HS-27A (cell line): Measurements from ENCODE around the gene WDR93.

Experiments used
- DNase-seq: peaks from one replicate; pipeline ENCODE4 v3.0.0-alpha.2; 2012; ENCODE audit warnings: low read depth, missing footprints

Gene WDR93

GRCh38 chr15:89690276-89691218, at the start of gene WDR93, which contains the start of gene PEX11A:
Gene WDR93 (plus strand): TSS chr15:89690811. CDS start chr15:89701747, 10,936 bp downstream.
Gene PEX11A (minus strand): TSS chr15:89690754. CDS start chr15:89690632, 122 bp downstream.
- DNase-seq: peak; percentile 27

GRCh38 chr15:89641053-89641452, 49.6 kb upstream of the WDR93 start:
- DNase-seq: no peak

- no peak for DNase-seq
Measured at GRCh38 chr15:89642106-89642505, 48.5 kb upstream of the WDR93 start.

DNA sequence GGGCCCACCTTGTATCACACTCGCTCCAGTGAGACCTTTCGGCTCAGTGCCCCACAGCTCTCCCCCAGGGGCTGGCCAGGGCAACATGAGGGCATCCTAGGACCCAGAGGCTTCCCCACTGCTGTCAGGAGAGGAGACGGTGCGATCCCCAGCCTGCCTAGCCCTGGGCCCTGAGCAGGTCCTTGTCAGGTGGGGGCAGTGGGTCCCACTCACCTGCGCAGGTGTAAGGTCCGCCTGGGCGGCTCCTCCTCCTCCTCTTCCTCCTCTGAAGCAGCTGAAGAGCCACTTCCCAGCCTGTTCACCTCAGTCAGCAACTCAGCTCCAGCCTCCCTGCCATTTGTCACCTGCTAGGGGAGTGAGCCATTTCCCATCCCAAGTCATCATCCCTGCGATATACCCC, 44.9 kb upstream of the WDR93 start:
- no peak for DNase-seq

DNA sequence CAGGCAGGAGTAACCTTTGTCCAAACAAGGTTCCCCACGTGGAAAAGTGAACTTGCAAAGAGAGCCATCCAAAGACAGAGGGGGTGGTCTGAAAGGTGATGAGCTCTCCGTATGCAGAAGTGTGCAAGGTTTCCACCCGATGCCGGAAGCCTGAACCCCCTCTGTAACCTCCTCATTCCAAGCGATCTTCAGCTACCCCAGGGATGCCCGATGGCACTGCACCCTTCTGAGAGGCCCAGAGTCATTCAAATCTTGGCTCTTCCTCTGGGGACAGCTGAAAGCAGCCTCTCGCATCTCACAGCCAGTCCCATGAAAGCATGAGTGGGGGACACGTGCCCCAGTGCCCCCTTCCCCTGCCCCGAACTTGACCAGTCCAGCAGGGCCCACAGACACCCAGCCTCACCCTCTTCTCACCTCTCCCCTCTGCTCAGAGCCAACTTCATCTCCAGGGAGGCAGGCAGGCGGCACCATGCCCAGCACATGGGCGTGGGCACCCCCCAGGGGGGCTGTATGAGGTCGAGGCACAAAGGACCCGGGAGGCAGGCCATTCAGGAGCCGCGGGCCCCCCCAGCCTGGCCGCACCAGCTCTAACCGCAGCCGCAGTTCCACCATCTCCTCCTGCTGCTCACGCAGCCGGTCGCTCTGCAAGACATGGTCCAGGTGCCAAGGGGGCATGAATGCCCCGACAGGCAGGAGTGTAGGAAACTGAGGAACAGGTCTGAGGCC, 44.0 kb upstream of the WDR93 start:
- no peak for DNase-seq

GRCh38 chr15:89647191-89647851, 43.3 kb upstream of the WDR93 start:
- DNase-seq: no peak

GRCh38 chr15:89648106-89649012, 42.3 kb upstream of the WDR93 start:
- no peak for DNase-seq

- DNase-seq: no peak
Measured at GRCh38 chr15:89649013-89649625, 41.5 kb upstream of the WDR93 start.

GRCh38 chr15:89649716-89650115, 40.9 kb upstream of the WDR93 start:
- no peak for DNase-seq

DNA sequence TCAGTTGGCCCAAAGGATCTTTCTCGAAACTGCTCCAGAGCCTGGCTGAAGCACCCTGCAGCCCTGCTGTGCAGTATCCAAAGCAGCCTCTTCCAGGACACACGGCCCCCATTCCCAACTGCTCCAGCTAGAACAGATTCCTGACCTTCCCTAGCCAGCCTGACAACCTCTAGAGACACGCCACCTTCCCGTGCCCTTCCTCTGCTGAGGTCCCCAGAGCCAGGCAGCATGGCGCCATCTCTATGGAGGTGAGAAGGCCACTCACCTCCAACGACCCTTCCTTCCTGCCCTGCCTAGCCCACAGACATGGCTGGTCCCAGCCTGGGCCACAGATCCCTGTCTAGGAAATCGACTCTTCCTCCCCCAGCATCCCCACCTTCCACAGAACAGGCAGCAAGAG, 38.5 kb upstream of the WDR93 start:
- DNase-seq: no peak

DNA sequence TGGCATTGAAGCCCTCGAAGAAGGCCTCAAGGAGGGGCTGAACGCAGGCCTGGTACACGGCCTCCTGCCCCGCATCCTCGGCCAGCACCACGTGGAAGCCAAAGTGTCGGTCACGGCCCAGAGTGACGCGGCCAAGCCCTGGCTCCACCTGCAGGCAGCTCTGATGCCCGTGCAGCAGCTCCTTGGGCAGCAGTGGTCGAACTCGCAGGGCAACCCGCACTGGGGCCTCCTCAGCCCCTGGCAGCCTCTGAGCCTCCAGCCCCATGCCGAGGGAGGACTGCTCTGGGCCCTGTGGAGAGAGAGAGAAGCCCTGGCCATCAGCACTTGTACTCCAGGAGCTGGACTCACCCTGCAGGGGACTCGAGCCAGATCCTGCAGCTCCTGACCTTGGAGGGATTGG, 37.9 kb upstream of the WDR93 start:
- DNase-seq: no peak

DNA sequence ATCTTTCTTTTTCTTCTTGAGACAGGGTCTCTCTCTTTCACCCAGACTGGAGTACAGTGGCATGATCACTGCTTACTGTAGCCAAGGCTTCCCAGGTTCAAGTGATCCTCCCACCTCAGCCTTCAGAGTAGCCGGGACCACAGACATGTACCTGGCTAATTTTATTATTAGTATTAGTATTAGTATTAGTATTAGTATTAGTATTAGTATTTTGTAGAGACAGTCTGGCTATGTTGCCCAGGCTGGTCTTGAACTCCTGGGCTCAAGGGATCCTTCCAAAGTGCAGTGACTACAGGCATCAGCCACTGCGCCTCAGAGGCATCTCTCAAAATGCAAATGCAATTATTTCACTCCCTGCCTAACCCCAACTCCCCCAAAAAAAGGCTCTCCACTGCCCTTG, 37.0 kb upstream of the WDR93 start:
- no peak for DNase-seq

DNA sequence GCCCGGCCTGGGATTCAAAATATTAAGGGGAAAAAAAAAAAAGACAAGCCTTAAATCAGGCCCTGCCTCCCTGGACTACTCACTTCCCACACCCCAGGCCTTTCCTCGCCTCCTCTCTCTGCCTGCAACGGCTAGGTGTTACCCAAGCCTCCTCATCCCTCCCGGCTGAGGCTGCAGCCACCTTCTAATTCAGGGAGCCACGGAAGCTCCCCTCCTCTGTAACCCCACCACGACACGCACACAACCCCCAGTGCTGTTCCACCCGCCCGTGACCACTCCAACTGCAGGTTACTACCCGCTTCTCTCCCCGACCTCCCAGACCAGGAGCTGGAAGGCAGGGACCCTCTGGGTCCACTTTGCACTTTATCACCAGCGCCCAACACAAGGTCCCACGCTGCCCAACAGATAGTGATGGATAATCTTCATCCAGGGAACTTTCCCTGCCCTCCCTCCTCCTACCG, 36.3 kb upstream of the WDR93 start:
- no peak for DNase-seq

DNA sequence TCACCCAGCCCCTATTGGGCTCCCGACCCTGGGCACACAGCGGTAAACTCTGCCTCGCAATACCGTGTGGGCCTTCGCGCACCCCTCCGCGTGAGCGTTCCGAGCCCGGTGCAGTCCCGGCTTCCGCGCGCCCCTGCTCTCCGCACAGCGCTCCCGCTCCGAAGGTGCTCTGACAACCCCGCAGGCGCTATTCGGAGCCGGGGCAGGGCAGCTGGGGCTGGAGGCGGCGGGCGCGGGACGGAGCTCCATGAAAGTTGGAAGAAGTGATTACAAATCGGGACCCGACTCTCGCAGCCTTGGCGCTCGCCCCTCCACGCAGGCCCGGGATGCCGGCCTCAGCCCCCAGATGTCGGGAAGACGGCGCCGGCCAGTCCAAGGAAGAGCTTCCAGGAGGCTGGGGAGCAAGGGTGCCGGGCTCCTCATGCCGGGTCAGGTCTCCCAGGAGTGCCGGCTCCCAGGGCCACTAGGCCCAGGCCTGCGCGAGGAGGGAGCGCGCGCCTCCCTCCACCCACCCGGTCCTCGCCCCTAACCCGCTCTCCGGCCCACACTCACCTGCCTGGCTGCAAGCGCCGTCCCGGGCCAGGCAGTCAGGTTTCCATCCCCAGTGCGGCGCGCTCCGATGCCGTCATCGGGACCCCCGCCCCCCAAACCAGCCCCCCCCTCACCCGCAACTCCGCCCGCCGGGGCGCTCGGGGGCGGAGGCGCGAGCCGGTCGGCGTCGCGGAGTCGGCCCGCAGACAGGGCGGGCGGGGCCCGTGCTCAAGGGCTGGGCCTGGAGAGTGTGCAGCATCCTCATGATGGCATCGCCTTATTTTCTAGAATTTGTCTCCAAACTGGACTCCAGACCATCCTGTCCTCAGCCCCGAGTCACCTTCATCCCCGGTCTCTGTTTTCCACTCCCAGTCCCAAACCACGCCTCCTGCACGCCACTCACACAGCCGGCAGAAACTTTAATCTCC, 35.5 kb upstream of the WDR93 start, which contains the start of gene KIF7:
KIF7 (minus strand) TSS at position 621 of the 959 bp plus-strand sequence. CDS start 2,537 bp downstream, outside the sequence.
- no peak for DNase-seq

GRCh38 chr15:89656116-89656815, 34.3 kb upstream of the WDR93 start:
- DNase-seq: no peak

DNA sequence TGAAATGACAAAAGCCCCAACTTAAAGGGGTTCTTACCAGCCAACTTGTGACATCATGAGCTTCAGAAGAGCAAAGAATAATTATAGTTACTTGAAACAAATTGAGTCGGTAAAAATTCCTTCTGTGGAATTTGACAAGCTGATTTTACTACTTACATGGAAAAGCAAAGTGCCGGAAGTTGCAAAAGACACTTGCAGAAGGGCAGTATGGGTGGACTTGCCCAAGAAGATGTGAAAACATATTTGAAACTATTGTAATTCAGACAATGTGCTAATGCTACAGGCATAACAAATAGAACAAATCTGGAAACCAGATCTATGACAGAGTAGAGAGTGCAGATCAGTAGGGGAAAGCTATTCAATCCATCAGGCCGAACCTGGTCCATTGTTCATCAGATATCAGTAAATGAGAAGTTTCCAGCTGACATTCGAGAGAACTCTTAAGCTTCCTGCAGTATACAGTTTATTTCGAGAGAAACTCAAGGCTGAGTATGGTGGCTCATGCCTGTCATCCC, 32.9 kb upstream of the WDR93 start:
- no peak for DNase-seq

GRCh38 chr15:89659295-89659694, 31.3 kb upstream of the WDR93 start:
- no peak for DNase-seq

DNA sequence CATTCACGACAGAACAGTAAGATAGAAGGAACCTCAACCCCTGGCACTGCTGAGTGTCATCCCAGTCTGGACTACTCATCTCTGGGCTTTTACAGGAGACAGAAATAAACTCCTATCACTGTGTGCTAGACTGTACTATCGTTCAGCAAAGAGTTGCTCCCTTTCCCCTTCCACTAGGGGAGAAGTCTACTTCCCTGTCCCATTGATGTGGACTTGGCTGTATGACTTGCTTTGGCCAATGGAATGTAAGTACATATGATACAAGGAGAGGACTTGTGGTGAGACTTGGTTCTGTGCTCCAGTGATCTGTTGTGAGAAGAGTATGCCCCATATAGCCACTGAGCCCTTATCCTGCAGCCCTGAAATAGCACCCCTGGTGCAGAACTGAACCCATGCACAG, 30.1 kb upstream of the WDR93 start:
- no peak for DNase-seq
